ENCODE results near the gene GRK5.

GRCh38 chr10:119455609-119456434 is 248.5 kb downstream of the GRK5 start:
- TF ChIP-seq CTCF (IDR thresholded peaks at IDR 0.05; ENCODE audit: low read depth, low read length, poor library complexity, severe bottlenecking) = no peak
- no peak for TF ChIP-seq EZH2phosphoT487 (IDR thresholded peaks at IDR 0.05; ENCODE audit: borderline replicate concordance, low read length)
